ENCODE measurements around the gene LRRC8A.
"Not testable (repeated sequence)": the region's sequence is repeated elsewhere in the genome, so short reads cannot be mapped to it uniquely, and the experiment has no call there.

Gene LRRC8A

GRCh38 chr9:128881884-128882676 is at the start of gene LRRC8A, which contains the start of gene KYAT1:
LRRC8A (plus strand) TSS chr9:128882133; CDS start chr9:128907165, 25,032 bp downstream.
KYAT1 (minus strand) TSS chr9:128881950; CDS start chr9:128845405, 36,545 bp downstream.
- peak; percentile 97 for ATAC-seq
- peaks cover 56% of the 10 kb centered on the region for H3K4me1 Mint-ChIP-seq

DNA sequence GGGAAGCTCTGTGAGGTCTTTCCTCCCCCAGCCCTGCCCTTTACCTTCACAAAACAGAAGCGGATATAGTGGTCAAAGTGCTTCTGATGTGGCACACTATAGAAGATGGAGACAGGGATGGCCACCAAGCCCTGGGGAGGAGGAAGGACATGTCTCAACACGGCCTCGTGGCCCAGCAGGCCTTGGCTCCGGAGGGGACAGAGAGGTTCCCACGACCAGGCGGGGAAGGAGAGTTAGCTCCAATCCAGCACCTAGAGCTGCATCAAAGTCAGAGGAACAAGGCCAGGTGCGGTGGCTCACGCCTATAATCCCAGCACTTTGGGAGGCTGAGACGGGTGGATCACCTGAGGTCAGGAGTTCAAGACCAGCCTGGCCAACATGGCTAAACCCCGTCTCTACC is 48.2 kb upstream of the LRRC8A start:
- H3K27me3 Mint-ChIP-seq = no peaks in the 10 kb centered on the region
- ATAC-seq = no peak
- H3K9me3 Mint-ChIP-seq = no peaks in the 10 kb centered on the region
- H3K27ac Mint-ChIP-seq = no peak overlapping the region
- H3K4me3 Mint-ChIP-seq = no peak overlapping the region
- H3K4me1 Mint-ChIP-seq = peaks cover 11% of the 10 kb centered on the region
- H3K36me3 Mint-ChIP-seq = peaks cover 48% of the 10 kb centered on the region

More at GRCh38 chr9:128881884-128882676, at the start of gene LRRC8A, which contains the start of gene KYAT1:
- Mint-ChIP-seq H3K4me3 (peak within 1 kb of the TSS; percentile 90), H3K36me3 (no peaks in the 10 kb centered on the region), H3K27me3 (no peaks in the 10 kb centered on the region), H3K9me3 (no peaks in the 10 kb centered on the region), H3K27ac (peak within 1 kb of the TSS; percentile 90)

DNA sequence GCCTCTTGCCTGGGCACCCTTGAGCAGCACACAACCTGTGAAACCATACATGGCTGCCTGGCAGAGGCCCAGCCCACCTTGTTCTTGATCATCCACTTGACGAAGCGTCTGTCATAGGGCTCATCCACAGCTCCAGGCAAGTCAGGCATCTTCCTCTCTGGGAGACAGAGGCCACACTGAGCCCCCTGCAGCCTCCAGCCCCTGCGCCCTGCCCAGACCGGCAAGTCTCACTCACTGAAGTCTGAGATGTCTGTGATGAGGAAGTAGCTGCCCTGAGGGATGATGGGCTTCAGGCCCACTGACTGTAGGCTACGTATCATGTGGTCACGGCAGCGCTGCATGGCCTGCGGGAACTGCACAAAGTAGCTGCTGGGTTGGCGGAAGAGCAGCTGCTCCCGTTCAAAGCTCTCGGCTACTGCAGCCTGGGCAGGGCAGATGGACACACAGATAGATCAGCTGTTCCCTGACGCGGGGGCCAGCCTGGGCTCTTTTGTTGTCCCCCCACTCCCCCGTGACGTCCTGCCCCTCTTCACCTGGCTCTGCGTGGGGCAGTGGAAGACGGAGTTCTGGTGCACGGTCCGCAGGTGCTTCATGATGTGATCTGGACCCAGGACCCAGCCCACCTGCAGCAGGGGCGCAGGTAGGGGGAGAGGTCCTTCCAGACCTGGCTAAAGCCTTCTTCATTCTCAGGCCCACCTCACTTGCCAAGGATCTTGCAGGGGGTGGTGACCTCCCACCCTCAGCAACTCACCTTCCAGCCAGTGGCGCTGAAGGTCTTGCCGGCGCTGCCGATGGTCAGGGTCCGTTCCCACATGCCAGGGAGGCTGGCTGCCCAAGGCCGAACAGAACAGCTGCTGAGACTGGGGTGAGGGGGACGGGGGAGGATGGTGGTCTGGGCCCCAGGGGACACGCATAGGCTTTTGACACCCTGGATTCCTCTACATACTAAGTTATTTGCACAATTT is 46.4 kb upstream of the LRRC8A start:
- H3K36me3 Mint-ChIP-seq = peaks cover 43% of the 10 kb centered on the region
- H3K27me3 Mint-ChIP-seq = no peaks in the 10 kb centered on the region
- no peaks in the 10 kb centered on the region for H3K9me3 Mint-ChIP-seq
- no peak overlapping the region for H3K27ac Mint-ChIP-seq
- H3K4me1 Mint-ChIP-seq = no peaks in the 10 kb centered on the region
- no peak for ATAC-seq
- no peak overlapping the region for H3K4me3 Mint-ChIP-seq

GRCh38 chr9:128836509-128837145 is 45.3 kb upstream of the LRRC8A start:
- Mint-ChIP-seq H3K4me3 (no peak overlapping the region), H3K4me1 (no peaks in the 10 kb centered on the region), H3K27ac (no peak overlapping the region), H3K9me3 (no peaks in the 10 kb centered on the region), H3K36me3 (peaks cover 43% of the 10 kb centered on the region), H3K27me3 (no peaks in the 10 kb centered on the region)
- no peak for ATAC-seq

DNA sequence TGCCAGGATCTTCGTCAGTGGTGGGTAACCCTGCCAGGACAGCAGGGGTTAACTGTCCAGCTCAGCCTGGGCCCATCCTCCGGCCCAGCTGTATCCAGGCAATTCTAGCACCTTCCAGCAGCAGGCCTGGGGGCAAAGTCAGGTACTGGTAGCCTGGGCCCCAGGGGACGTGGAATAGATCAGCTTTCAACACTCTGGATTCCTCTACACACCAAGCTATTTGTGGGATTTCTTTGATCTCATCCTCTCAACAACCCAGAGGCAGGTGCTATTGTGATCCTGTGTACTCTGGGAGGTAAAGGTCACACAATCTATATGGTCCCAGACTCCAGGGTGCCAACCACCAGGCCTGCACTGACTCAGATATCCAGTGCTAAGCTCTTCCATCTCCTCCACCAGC is 43.6 kb upstream of the LRRC8A start:
- Mint-ChIP-seq H3K36me3 (peaks cover 44% of the 10 kb centered on the region), H3K4me1 (peaks cover 7% of the 10 kb centered on the region), H3K27ac (no peak overlapping the region)

GRCh38 chr9:128840524-128840923 is 41.4 kb upstream of the LRRC8A start:
- H3K4me3 Mint-ChIP-seq = no peak overlapping the region
- ATAC-seq = no peak

More for the DNA sequence above, 43.6 kb upstream of the LRRC8A start:
- no peak for ATAC-seq
- Mint-ChIP-seq H3K9me3 (no peaks in the 10 kb centered on the region), H3K4me3 (no peak overlapping the region), H3K27me3 (no peaks in the 10 kb centered on the region)

DNA sequence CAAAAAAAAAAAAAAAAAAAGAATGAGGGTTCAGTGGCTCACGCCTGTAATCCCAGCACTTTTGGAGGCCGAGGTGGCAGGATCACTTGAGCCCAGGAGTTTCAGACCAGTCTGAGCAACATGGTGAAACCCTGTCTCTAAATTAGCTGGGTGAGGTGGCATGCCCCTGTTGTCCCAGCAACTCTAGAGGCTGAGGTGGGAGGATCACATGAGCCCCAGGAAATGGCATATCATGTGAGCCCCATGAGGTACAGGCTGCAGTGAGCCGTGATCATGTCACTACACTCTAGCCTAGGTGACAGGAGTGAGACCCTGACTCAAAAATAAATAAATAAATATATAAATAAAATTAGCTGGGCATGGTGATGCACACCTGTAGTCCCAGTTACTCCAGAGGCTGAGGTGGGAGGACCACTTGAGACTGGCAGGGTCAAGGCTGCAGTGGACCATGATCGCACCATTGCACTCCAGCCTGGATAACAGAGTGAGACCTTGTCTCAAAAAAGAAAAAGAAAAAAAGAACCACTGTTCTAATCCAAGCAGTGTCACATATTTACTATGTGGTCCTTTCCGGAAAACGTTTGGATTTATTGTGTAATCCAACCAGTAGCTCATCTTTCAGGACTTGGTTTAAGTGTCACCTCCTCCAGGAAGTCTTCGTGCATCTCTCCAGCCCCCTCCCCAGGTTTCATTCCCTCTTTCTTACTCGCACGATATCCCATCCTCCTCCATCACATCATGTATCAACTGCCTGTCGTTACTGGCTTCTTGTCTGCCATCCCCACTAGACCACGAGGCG is 40.0 kb upstream of the LRRC8A start:
- Mint-ChIP-seq H3K27me3 (no peaks in the 10 kb centered on the region), H3K9me3 (no peaks in the 10 kb centered on the region), H3K4me3 (no peak overlapping the region), H3K27ac (peak overlapping the region; percentile 16), H3K4me1 (peaks cover 7% of the 10 kb centered on the region), H3K36me3 (peaks cover 19% of the 10 kb centered on the region)
- no peak for ATAC-seq

More at GRCh38 chr9:128840524-128840923, 41.4 kb upstream of the LRRC8A start:
- no peaks in the 10 kb centered on the region for H3K9me3 Mint-ChIP-seq
- peaks cover 7% of the 10 kb centered on the region for H3K4me1 Mint-ChIP-seq
- H3K36me3 Mint-ChIP-seq = peaks cover 28% of the 10 kb centered on the region
- no peak overlapping the region for H3K27ac Mint-ChIP-seq
- no peaks in the 10 kb centered on the region for H3K27me3 Mint-ChIP-seq

GRCh38 chr9:128843171-128843570 is 38.8 kb upstream of the LRRC8A start:
- H3K27ac Mint-ChIP-seq, H3K4me3 Mint-ChIP-seq, ATAC-seq, H3K9me3 Mint-ChIP-seq, H3K27me3 Mint-ChIP-seq, H3K4me1 Mint-ChIP-seq: not testable (repeated sequence)
- H3K36me3 Mint-ChIP-seq = peaks cover 23% of the 10 kb centered on the region

- Mint-ChIP-seq H3K27me3 (no peaks in the 10 kb centered on the region), H3K9me3 (peaks cover under 1% of the 10 kb centered on the region), H3K36me3 (peaks cover 22% of the 10 kb centered on the region), H3K27ac (no peak overlapping the region), H3K4me1 (peaks cover 7% of the 10 kb centered on the region), H3K4me3 (no peak overlapping the region)
- ATAC-seq = no peak
Observed at GRCh38 chr9:128845186-128845931, 36.6 kb upstream of the LRRC8A start.

GRCh38 chr9:128846680-128847030 is 35.3 kb upstream of the LRRC8A start:
- peaks cover 12% of the 10 kb centered on the region for H3K9me3 Mint-ChIP-seq
- peaks cover 7% of the 10 kb centered on the region for H3K4me1 Mint-ChIP-seq
- H3K27me3 Mint-ChIP-seq = no peaks in the 10 kb centered on the region
- H3K4me3 Mint-ChIP-seq = no peak overlapping the region
- ATAC-seq = no peak
- peaks cover 35% of the 10 kb centered on the region for H3K36me3 Mint-ChIP-seq
- no peak overlapping the region for H3K27ac Mint-ChIP-seq

GRCh38 chr9:128847803-128848202 is 34.1 kb upstream of the LRRC8A start:
- Mint-ChIP-seq H3K4me3 (no peak overlapping the region), H3K27ac (no peak overlapping the region), H3K9me3 (peaks cover 12% of the 10 kb centered on the region), H3K36me3 (peaks cover 30% of the 10 kb centered on the region), H3K4me1 (no peaks in the 10 kb centered on the region), H3K27me3 (no peaks in the 10 kb centered on the region)
- ATAC-seq = no peak

GRCh38 chr9:128851024-128851423 is 30.9 kb upstream of the LRRC8A start:
- Mint-ChIP-seq H3K9me3 (peaks cover 12% of the 10 kb centered on the region), H3K36me3 (peaks cover 30% of the 10 kb centered on the region)
- not testable (repeated sequence) for H3K4me1 Mint-ChIP-seq, H3K27me3 Mint-ChIP-seq, H3K27ac Mint-ChIP-seq, H3K4me3 Mint-ChIP-seq, ATAC-seq

GRCh38 chr9:128851779-128852600 is 29.9 kb upstream of the LRRC8A start:
- not testable (repeated sequence) for H3K4me3 Mint-ChIP-seq, ATAC-seq, H3K4me1 Mint-ChIP-seq, H3K27ac Mint-ChIP-seq, H3K27me3 Mint-ChIP-seq
- peaks cover 12% of the 10 kb centered on the region for H3K9me3 Mint-ChIP-seq
- H3K36me3 Mint-ChIP-seq = peaks cover 30% of the 10 kb centered on the region
